OCI-LY7 (cell line): Measurements from ENCODE around the gene DCAF4. TPM values are rescaled to one million over a fixed set of nuclear protein-coding genes. Genes with fewer than 3 reads are reported as not detected.

ENCODE experiments used
- BruUV-seq: library from RNA; stranded (reverse); fragments of 400-500 nt; replicated peaks from 2 replicates; lab custom pipeline; 2021; lab: Mats Ljungman, UMichigan
- CTCF ChIA-PET: fragments of 300-600 bp; sonication (Branson Sonifier 250); formaldehyde crosslinking; loops from one replicate; lab custom pipeline; 2022; ENCODE audit warnings: antibody characterized with exemption; ENCODE audit not compliant: unreplicated experiment; lab: Charles Lee
- POLR2A ChIA-PET: fragments of 300-600 bp; sonication (Branson Sonifier 250); formaldehyde crosslinking; loops from one replicate; lab custom pipeline; 2022; ENCODE audit warnings: antibody characterized with exemption; lab: Charles Lee
- DNase-seq: peaks from one replicate; pipeline ENCODE4 v3.0.0-alpha.2; 2015; ENCODE audit warnings: low spot score
- H2AFZ ChIP-seq: fragments of 200-600 bp; sonication (generic), shearing (Covaris generic); 2 replicates; pipeline ENCODE4 v1.6.1; 2014; ENCODE audit warnings: mild to moderate bottlenecking, antibody characterized with exemption, low read length, moderate library complexity
- H3K27ac ChIP-seq: fragments of 200-600 bp; sonication (generic); 2 replicates; pipeline ENCODE4 v1.5.1; 2014; ENCODE audit warnings: mixed run types, low read depth, mild to moderate bottlenecking, moderate library complexity, low read length, inconsistent platforms; ENCODE audit not compliant: poor library complexity, severe bottlenecking
- H3K36me3 ChIP-seq: fragments of 200-600 bp; sonication (generic); 2 replicates; pipeline ENCODE4 v1.6.1; 2014; ENCODE audit warnings: mild to moderate bottlenecking, antibody characterized with exemption, low read length, moderate library complexity, mixed read lengths; ENCODE audit not compliant: insufficient read depth
- H3K4me1 ChIP-seq: fragments of 200-600 bp; sonication (generic); 2 replicates; pipeline ENCODE4 v1.5.1; 2014; ENCODE audit warnings: mild to moderate bottlenecking, low read length; ENCODE audit not compliant: insufficient read depth, poor library complexity, severe bottlenecking
- H3K4me2 ChIP-seq: fragments of 200-600 bp; sonication (generic); 2 replicates; pipeline ENCODE4 v1.6.1; 2014; ENCODE audit warnings: mild to moderate bottlenecking, low read length
- H3K4me3 ChIP-seq: fragments of 200-600 bp; sonication (generic); 2 replicates; pipeline ENCODE4 v1.5.1; 2014; ENCODE audit warnings: mild to moderate bottlenecking, low read depth, low read length; ENCODE audit not compliant: poor library complexity, severe bottlenecking
- H3K79me2 ChIP-seq: fragments of 200-600 bp; sonication (generic); 2 replicates; pipeline ENCODE4 v1.6.1; 2016; ENCODE audit warnings: low read depth, mild to moderate bottlenecking, low read length, moderate library complexity, mixed read lengths; ENCODE audit not compliant: insufficient read depth
- H3K9me2 ChIP-seq: fragments of 200-600 bp; sonication (generic); 2 replicates; pipeline ENCODE4 v1.6.1; 2016; ENCODE audit warnings: mild to moderate bottlenecking, low read length, mixed read lengths; ENCODE audit not compliant: insufficient read depth
- H3K9me3 ChIP-seq: fragments of 200-600 bp; sonication (generic); 2 replicates; pipeline ENCODE4 v1.6.1; 2014; ENCODE audit warnings: mild to moderate bottlenecking, mixed run types, low read length, mixed read lengths
- H4K20me1 ChIP-seq: fragments of 200-600 bp; sonication (generic); 2 replicates; pipeline ENCODE4 v1.6.1; 2014; ENCODE audit warnings: mild to moderate bottlenecking, antibody characterized with exemption, low read length, moderate library complexity, mixed read lengths; ENCODE audit not compliant: insufficient read depth
- CTCF ChIP-seq: fragments of 200-600 bp; sonication (generic); conservative IDR thresholded peaks from 2 replicates; pipeline ENCODE4 v1.5.1; 2014; ENCODE audit warnings: mild to moderate bottlenecking, antibody characterized with exemption, low read length, moderate library complexity, mixed read lengths
- EZH2phosphoT487 ChIP-seq: fragments of 200-600 bp; sonication (generic); IDR thresholded peaks from 2 replicates; pipeline ENCODE4 v1.6.1; 2018; ENCODE audit warnings: low read depth, borderline replicate concordance, mild to moderate bottlenecking, mixed run types, antibody characterized with exemption, low read length, moderate library complexity, mixed read lengths
- intact Hi-C: fragments of 100-400 bp; cut with micrococcal nuclease; formaldehyde crosslinking; loops from one replicate; pipeline ENCODE4 v1.10.0; 2022; ENCODE audit not compliant: unreplicated experiment
- total RNA-seq, 2 experiments: library from RNA; depleted of rRNA in 1 of 2; stranded (reverse); fragments of >200 nt in 1 of 2; shearing (Covaris generic) in 1 of 2; gene quantifications; 2 replicates each; pipeline ENCODE4 v1.2.3, GENCODE V29; 2014 to 2022

DCAF4 gene
- total RNA-seq, 2 experiments from 2014 or later: 31.1 to 48.8 TPM

GRCh38 chr14:72904218-72904617, 22.0 kb upstream of the DCAF4 start:
- Histone ChIP-seq H3K4me1 (no peaks in the 10 kb centered on the region), H3K4me3 (no peak overlapping the region), H3K9me3 (no peaks in the 10 kb centered on the region), H2AFZ (no peak overlapping the region), H3K9me2 (no peaks in the 10 kb centered on the region), H3K4me2 (no peak overlapping the region), H3K36me3 (no peaks in the 10 kb centered on the region), H3K27ac (no peak overlapping the region), H3K79me2 (no peaks in the 10 kb centered on the region), H4K20me1 (no peaks in the 10 kb centered on the region)
- ChIA-PET CTCF (no interaction called here), POLR2A (interaction anchor here (1.1 to 1.2 kb wide), 2 partner anchors 385 to 390 kb away, joined by 3 to 5 read pairs; no protein-coding TSS in a partner anchor)
- DNase-seq: no peak
- TF ChIP-seq EZH2phosphoT487: no peak
- no peak for TF ChIP-seq CTCF
- intact Hi-C loops: no loop called here
- no TSS peak for BruUV-seq

GRCh38 chr14:72904840-72905561, 21.3 kb upstream of the DCAF4 start:
- Histone ChIP-seq H3K4me1 (no peaks in the 10 kb centered on the region), H4K20me1 (no peaks in the 10 kb centered on the region), H3K4me3 (no peak overlapping the region), H3K4me2 (no peak overlapping the region), H3K79me2 (no peaks in the 10 kb centered on the region), H3K9me2 (no peaks in the 10 kb centered on the region), H3K27ac (no peak overlapping the region), H3K36me3 (no peaks in the 10 kb centered on the region), H3K9me3 (no peaks in the 10 kb centered on the region), H2AFZ (no peak overlapping the region)
- BruUV-seq: no TSS peak
- peak; percentile 71 for DNase-seq
- TF ChIP-seq CTCF (peak; percentile 99), EZH2phosphoT487 (no peak)
- ChIA-PET POLR2A (interaction anchor here (1.2 kb wide), 1 partner anchor 385 kb away, joined by 3 read pairs; no protein-coding TSS in a partner anchor), CTCF (interaction anchor here (1.0 kb wide), 1 partner anchor 390 kb away, joined by 3 read pairs; no protein-coding TSS in a partner anchor)
- intact Hi-C loops: loop anchor here (1.0 kb wide), 1 partner anchor 388 kb away; no protein-coding TSS in a partner anchor

- Histone ChIP-seq H3K79me2 (no peaks in the 10 kb centered on the region), H3K4me2 (no peak overlapping the region), H3K36me3 (no peaks in the 10 kb centered on the region), H3K9me2 (no peaks in the 10 kb centered on the region), H3K9me3 (no peaks in the 10 kb centered on the region), H3K27ac (no peak overlapping the region), H4K20me1 (no peaks in the 10 kb centered on the region), H2AFZ (no peak overlapping the region), H3K4me1 (no peaks in the 10 kb centered on the region), H3K4me3 (no peak overlapping the region)
- no peak for TF ChIP-seq EZH2phosphoT487
- ChIA-PET CTCF (no interaction called here), POLR2A (no interaction called here)
- intact Hi-C loops: no loop called here
- BruUV-seq: no TSS peak
- no peak for DNase-seq
Measured at GRCh38 chr14:72906316-72906715, 19.9 kb upstream of the DCAF4 start.
